Type B pancreatic cell (in vitro differentiated cells): ENCODE results near the gene WNT6. TPM values are rescaled to one million over a fixed set of nuclear protein-coding genes. Genes with fewer than 3 reads are reported as not detected.

Source experiments
- DNase-seq: peaks from one replicate; pipeline ENCODE4 v3.0.0; 2021; ENCODE audit warnings: mixed read lengths; ENCODE audit not compliant: unreplicated experiment; ENCODE audit errors: extremely low spot score
- H3K27ac Mint-ChIP-seq: 2 replicates; pipeline ENCODE4 v1.8.0; 2021; ENCODE audit warnings: mild to moderate bottlenecking, mixed read lengths
- H3K27me3 Mint-ChIP-seq: 2 replicates; pipeline ENCODE4 v1.8.0; 2021; ENCODE audit warnings: mixed read lengths
- H3K36me3 Mint-ChIP-seq: 2 replicates; pipeline ENCODE4 v1.8.0; 2021; ENCODE audit warnings: mixed read lengths
- H3K4me1 Mint-ChIP-seq: one replicate; pipeline ENCODE4 v1.8.0; 2021; ENCODE audit warnings: mixed read lengths; ENCODE audit not compliant: unreplicated experiment
- H3K4me3 Mint-ChIP-seq: 2 replicates; pipeline ENCODE4 v1.8.0; 2021; ENCODE audit warnings: mild to moderate bottlenecking, mixed read lengths
- H3K9me3 Mint-ChIP-seq: 2 replicates; pipeline ENCODE4 v1.8.0; 2021; ENCODE audit warnings: mixed read lengths
- total RNA-seq: library from RNA; stranded (reverse); gene quantifications from 2 replicates; pipeline ENCODE4 v1.2.1, GENCODE V29; 2021; ENCODE audit warnings: low replicate concordance
- TF ChIP-seq, protein P1 (sequence below): fragments of 200-600 bp; sonication (generic); conservative IDR thresholded peaks from 2 replicates; pipeline ENCODE4 v1.5.0; 2021; ENCODE audit warnings: antibody characterized with exemption, mild to moderate bottlenecking

The WNT6 gene
- total RNA-seq, 1 donor from 2014 or later: 24.7 TPM

GRCh38 chr2:218813771-218814460, 45.7 kb upstream of the WNT6 start:
- no peak overlapping the region for H3K4me3 Mint-ChIP-seq
- H3K36me3 Mint-ChIP-seq: peaks cover 3% of the 10 kb centered on the region
- no peaks in the 10 kb centered on the region for H3K4me1 Mint-ChIP-seq
- no peaks in the 10 kb centered on the region for H3K9me3 Mint-ChIP-seq
- H3K27ac Mint-ChIP-seq: no peak overlapping the region
- no peak for DNase-seq
- TF ChIP-seq, protein P1, sequence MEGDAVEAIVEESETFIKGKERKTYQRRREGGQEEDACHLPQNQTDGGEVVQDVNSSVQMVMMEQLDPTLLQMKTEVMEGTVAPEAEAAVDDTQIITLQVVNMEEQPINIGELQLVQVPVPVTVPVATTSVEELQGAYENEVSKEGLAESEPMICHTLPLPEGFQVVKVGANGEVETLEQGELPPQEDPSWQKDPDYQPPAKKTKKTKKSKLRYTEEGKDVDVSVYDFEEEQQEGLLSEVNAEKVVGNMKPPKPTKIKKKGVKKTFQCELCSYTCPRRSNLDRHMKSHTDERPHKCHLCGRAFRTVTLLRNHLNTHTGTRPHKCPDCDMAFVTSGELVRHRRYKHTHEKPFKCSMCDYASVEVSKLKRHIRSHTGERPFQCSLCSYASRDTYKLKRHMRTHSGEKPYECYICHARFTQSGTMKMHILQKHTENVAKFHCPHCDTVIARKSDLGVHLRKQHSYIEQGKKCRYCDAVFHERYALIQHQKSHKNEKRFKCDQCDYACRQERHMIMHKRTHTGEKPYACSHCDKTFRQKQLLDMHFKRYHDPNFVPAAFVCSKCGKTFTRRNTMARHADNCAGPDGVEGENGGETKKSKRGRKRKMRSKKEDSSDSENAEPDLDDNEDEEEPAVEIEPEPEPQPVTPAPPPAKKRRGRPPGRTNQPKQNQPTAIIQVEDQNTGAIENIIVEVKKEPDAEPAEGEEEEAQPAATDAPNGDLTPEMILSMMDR: no peak
- H3K27me3 Mint-ChIP-seq: no peaks in the 10 kb centered on the region

DNA sequence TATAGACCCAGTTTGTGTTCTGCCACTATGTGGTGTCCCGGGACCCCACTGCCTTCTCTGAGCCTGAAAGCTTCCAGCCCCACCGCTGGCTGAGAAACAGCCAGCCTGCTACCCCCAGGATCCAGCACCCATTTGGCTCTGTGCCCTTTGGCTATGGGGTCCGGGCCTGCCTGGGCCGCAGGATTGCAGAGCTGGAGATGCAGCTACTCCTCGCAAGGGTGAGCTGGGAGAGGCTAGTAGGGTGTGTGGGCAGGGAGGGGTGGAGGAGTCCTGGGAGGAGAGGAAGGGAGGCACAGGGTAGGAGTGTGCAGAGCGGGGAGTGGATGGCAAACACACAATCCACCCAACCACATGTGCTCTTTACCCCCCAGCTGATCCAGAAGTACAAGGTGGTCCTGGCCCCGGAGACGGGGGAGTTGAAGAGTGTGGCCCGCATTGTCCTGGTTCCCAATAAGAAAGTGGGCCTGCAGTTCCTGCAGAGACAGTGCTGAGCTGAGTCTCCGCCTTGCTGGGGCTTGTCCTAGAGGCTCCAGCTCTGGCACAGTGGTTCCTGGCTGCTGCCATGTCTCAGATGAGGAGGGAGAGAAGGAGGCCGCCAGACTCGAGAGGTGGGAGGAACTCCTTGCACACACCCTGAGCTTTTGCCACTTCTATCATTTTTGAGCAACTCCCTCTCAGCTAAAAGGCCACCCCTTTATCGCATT, 44.9 kb upstream of the WNT6 start:
- H3K27ac Mint-ChIP-seq: no peak overlapping the region
- H3K9me3 Mint-ChIP-seq: no peaks in the 10 kb centered on the region
- TF ChIP-seq, protein P1: no peak

DNA sequence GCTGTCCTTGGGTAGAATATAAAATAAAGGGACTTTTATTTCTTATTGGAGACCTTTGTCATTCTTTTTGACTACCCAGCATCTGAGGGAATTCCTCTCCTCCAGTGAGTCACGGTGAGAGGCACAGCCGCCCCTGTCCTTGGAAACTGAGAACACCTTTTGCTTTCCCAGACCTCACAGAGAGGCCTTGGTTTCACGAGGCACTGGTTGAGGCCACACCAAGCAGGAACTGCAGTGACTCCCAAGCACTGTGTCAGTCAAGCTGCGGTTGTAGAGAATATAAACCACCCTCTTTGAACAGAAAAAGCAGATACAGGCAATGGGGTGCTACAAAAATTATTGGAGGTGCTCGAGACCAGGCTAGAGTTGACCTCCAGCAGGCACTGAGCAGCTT, 44.4 kb upstream of the WNT6 start:
- TF ChIP-seq, protein P1: no peak
- DNase-seq: no peak
- Mint-ChIP-seq H3K27ac (no peak overlapping the region), H3K4me1 (no peaks in the 10 kb centered on the region), H3K36me3 (peaks cover 3% of the 10 kb centered on the region), H3K9me3 (no peaks in the 10 kb centered on the region), H3K27me3 (no peaks in the 10 kb centered on the region), H3K4me3 (no peak overlapping the region)

More for the DNA sequence above, 44.9 kb upstream of the WNT6 start:
- no peak for DNase-seq
- Mint-ChIP-seq H3K27me3 (no peaks in the 10 kb centered on the region), H3K36me3 (peaks cover 3% of the 10 kb centered on the region), H3K4me3 (no peak overlapping the region), H3K4me1 (no peaks in the 10 kb centered on the region)

DNA sequence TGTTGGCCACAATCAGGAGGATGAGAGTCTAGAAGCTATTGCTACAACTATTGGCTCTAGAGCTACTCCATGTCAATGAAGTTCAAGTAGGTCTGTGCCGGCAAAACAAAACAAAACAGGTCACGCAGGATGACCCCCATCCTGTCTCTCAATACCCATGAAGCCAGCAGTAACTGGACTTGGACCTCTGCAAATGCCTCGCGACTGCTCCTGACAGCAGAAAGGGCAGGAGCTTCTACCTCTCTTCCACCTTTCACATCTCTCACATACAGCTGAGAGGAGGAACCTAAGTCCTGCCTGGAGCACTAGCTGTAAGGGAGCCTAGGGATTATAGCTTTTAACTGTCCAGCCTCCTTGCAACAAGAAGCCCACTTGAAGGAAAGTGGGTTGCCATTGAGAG, 44.0 kb upstream of the WNT6 start:
- H3K36me3 Mint-ChIP-seq: peaks cover 3% of the 10 kb centered on the region
- no peaks in the 10 kb centered on the region for H3K9me3 Mint-ChIP-seq
- no peaks in the 10 kb centered on the region for H3K4me1 Mint-ChIP-seq
- H3K4me3 Mint-ChIP-seq: no peak overlapping the region
- TF ChIP-seq, protein P1: no peak
- H3K27ac Mint-ChIP-seq: no peak overlapping the region
- no peaks in the 10 kb centered on the region for H3K27me3 Mint-ChIP-seq
- DNase-seq: no peak

GRCh38 chr2:218816561-218817011, 43.0 kb upstream of the WNT6 start:
- Mint-ChIP-seq H3K27me3 (no peaks in the 10 kb centered on the region), H3K36me3 (peaks cover 3% of the 10 kb centered on the region), H3K4me1 (no peaks in the 10 kb centered on the region), H3K9me3 (no peaks in the 10 kb centered on the region), H3K27ac (no peak overlapping the region), H3K4me3 (no peak overlapping the region)
- TF ChIP-seq, protein P1: no peak
- DNase-seq: no peak
